Large intestine (tissue), 3 donors: ENCODE results near the gene PIK3CD. TPM values are rescaled to one million over a fixed set of nuclear protein-coding genes. Genes with fewer than 3 reads are reported as not detected.

Experiments
- DNase-seq, 2 donors: peaks; one replicate each; pipeline versions ENCODE4 v3.0.0 to v3.0.0-alpha.2; 2013
- H3K27ac ChIP-seq: one replicate; pipeline ENCODE4 v1.5.1; 2013; ENCODE audit warnings: low read length
- H3K27me3 ChIP-seq: 2 replicates; pipeline ENCODE4 v1.6.1; 2013; ENCODE audit warnings: low read length; ENCODE audit not compliant: control insufficient read depth, insufficient read depth
- H3K36me3 ChIP-seq: 2 replicates; pipeline ENCODE4 v1.6.1; 2013; ENCODE audit warnings: low read length; ENCODE audit not compliant: control insufficient read depth, insufficient read depth
- H3K4me1 ChIP-seq: one replicate; pipeline ENCODE4 v1.6.1; 2013; ENCODE audit warnings: low read length; ENCODE audit not compliant: control insufficient read depth, insufficient read depth
- H3K4me3 ChIP-seq: one replicate; pipeline ENCODE4 v1.5.1; 2013; ENCODE audit warnings: low read length
- H3K9me3 ChIP-seq: one replicate; pipeline ENCODE4 v1.6.1; 2013; ENCODE audit warnings: mild to moderate bottlenecking, low read depth, low read length, moderate library complexity; ENCODE audit not compliant: control insufficient read depth
- WGBS: methylation state at CpG from one replicate; pipeline ENCODE4 v1.1.5; 2013; ENCODE audit warnings: low lambda C conversion rate; ENCODE audit not compliant: insufficient coverage; 5-methylcytosine and 5-hydroxymethylcytosine counted together
- polyA plus RNA-seq: library from polyadenylated mRNA; unstranded; fragments of 120-200 nt; gene quantifications from one replicate; pipeline ENCODE4 v1.2.1, GENCODE V29; 2013

PIK3CD gene
- polyA plus RNA-seq, 1 donor, result 16.1 TPM

- H3K36me3 ChIP-seq, result peaks cover 32% of the 10 kb centered on the region
- H3K4me1 ChIP-seq, result peaks cover 18% of the 10 kb centered on the region
Measured at GRCh38 chr1:9718006-9718680, 66.6 kb downstream of the PIK3CD start.

GRCh38 chr1:9719978-9720722 is 68.6 kb downstream of the PIK3CD start:
- Histone ChIP-seq H3K4me3 (no peak overlapping the region), H3K4me1 (peaks cover 18% of the 10 kb centered on the region), H3K9me3 (peaks cover 32% of the 10 kb centered on the region), H3K27me3 (no peaks in the 10 kb centered on the region), H3K36me3 (peaks cover 50% of the 10 kb centered on the region), H3K27ac (no peak overlapping the region)
- no peak for DNase-seq
- WGBS, result no CpG with 5 or more reads among the region's 36 CpGs

More at GRCh38 chr1:9718006-9718680, 66.6 kb downstream of the PIK3CD start:
- Histone ChIP-seq H3K27me3 (no peaks in the 10 kb centered on the region), H3K27ac (peak overlapping the region; percentile 82), H3K4me3 (peak overlapping the region; percentile 71), H3K9me3 (peaks cover 26% of the 10 kb centered on the region)
- no peak for DNase-seq
- WGBS, result no CpG with 5 or more reads among the region's 10 CpGs

DNA sequence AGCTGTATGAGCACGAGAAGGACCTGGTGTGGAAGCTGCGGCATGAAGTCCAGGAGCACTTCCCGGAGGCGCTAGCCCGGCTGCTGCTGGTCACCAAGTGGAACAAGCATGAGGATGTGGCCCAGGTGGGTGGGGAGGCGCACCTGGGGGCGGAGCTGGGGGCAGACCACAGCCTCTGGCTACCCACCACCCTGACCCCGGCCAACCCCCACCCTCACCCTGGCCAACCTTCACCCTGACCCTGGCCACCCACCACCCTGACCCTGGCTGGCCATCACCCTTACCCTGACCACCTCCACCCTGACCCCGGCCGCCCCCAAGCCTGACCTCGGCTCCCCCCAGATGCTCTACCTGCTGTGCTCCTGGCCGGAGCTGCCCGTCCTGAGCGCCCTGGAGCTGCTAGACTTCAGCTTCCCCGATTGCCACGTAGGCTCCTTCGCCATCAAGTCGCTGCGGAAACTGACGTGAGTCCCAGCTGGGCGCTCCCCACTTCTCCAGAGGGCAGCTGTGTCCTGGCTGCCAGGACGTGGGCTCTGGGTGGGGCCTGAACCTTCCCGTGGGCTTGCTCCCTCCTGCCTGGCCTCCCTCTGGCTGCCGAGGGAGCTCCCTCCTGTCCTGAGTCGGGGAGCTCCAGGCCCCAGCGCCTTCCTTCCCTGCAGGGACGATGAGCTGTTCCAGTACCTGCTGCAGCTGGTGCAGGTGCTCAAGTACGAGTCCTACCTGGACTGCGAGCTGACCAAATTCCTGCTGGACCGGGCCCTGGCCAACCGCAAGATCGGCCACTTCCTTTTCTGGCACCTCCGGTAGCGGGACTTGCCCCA is 69.5 kb downstream of the PIK3CD start:
- peaks cover 18% of the 10 kb centered on the region for H3K4me1 ChIP-seq
- peaks cover 26% of the 10 kb centered on the region for H3K9me3 ChIP-seq
- no peak overlapping the region for H3K4me3 ChIP-seq
- H3K27me3 ChIP-seq, result no peaks in the 10 kb centered on the region
- peaks cover 50% of the 10 kb centered on the region for H3K36me3 ChIP-seq
- no peak for DNase-seq
- WGBS, result no CpG with 5 or more reads among the region's 34 CpGs
- no peak overlapping the region for H3K27ac ChIP-seq

GRCh38 chr1:9721606-9722377 is 70.3 kb downstream of the PIK3CD start:
- H3K27ac ChIP-seq, result no peak overlapping the region
- DNase-seq, result peak in 1 of 2 donors; percentile 29

GRCh38 chr1:9722378-9722749 is 70.8 kb downstream of the PIK3CD start:
- H3K4me3 ChIP-seq, result no peak overlapping the region
- no peak overlapping the region for H3K27ac ChIP-seq
- H3K36me3 ChIP-seq, result peaks cover 56% of the 10 kb centered on the region
- no CpG with 5 or more reads among the region's 10 CpGs for WGBS
- H3K9me3 ChIP-seq, result peaks cover 21% of the 10 kb centered on the region
- no peak for DNase-seq
- no peaks in the 10 kb centered on the region for H3K27me3 ChIP-seq
- H3K4me1 ChIP-seq, result peaks cover 8% of the 10 kb centered on the region

More at GRCh38 chr1:9721606-9722377, 70.3 kb downstream of the PIK3CD start:
- Histone ChIP-seq H3K4me1 (peaks cover 13% of the 10 kb centered on the region), H3K36me3 (peaks cover 50% of the 10 kb centered on the region), H3K9me3 (peaks cover 21% of the 10 kb centered on the region), H3K27me3 (no peaks in the 10 kb centered on the region), H3K4me3 (no peak overlapping the region)
- WGBS, result no CpG with 5 or more reads among the region's 29 CpGs

- DNase-seq, result no peak
- no peak overlapping the region for H3K27ac ChIP-seq
- H3K36me3 ChIP-seq, result peaks cover 63% of the 10 kb centered on the region
- no peak overlapping the region for H3K4me3 ChIP-seq
- no CpG with 5 or more reads among the region's 14 CpGs for WGBS
- peaks cover 3% of the 10 kb centered on the region for H3K4me1 ChIP-seq
- no peaks in the 10 kb centered on the region for H3K27me3 ChIP-seq
- H3K9me3 ChIP-seq, result peaks cover 21% of the 10 kb centered on the region
Measured at GRCh38 chr1:9723068-9723805, 71.7 kb downstream of the PIK3CD start.

GRCh38 chr1:9723926-9724325 is 72.4 kb downstream of the PIK3CD start:
- Histone ChIP-seq H3K27ac (no peak overlapping the region), H3K27me3 (no peaks in the 10 kb centered on the region), H3K4me3 (no peak overlapping the region), H3K36me3 (peaks cover 70% of the 10 kb centered on the region), H3K9me3 (peaks cover 21% of the 10 kb centered on the region), H3K4me1 (no peaks in the 10 kb centered on the region)
- WGBS, result no CpG with 5 or more reads among the region's 6 CpGs
- DNase-seq, result no peak

GRCh38 chr1:9724706-9725476 is 73.4 kb downstream of the PIK3CD start:
- H3K4me3 ChIP-seq, result no peak overlapping the region
- peaks cover 76% of the 10 kb centered on the region for H3K36me3 ChIP-seq
- H3K9me3 ChIP-seq, result peaks cover 21% of the 10 kb centered on the region
- WGBS, result no CpG with 5 or more reads among the region's 24 CpGs
- no peaks in the 10 kb centered on the region for H3K4me1 ChIP-seq
- DNase-seq, result no peak
- H3K27ac ChIP-seq, result no peak overlapping the region
- H3K27me3 ChIP-seq, result no peaks in the 10 kb centered on the region

DNA sequence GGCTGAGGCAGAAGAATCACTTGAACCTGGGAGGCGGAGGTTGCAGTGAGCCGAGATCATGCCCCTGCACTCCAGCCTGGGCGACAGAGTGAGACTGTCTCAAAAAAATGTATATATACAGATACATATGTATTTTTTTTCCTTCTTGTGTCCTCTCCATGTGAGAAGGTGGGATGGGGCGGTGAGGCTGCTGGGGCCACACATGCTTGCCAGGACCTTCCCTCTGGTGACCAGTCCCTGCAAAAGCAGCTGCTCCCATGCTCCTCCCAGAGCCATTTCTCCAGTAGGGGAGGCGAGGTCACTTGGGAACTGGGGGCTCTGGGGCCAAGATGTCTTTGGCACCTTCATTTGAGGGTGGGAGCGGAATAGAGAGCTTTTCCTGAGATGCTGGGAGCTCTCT is 74.9 kb downstream of the PIK3CD start:
- H3K4me1 ChIP-seq, result no peaks in the 10 kb centered on the region
- H3K36me3 ChIP-seq, result peaks cover 79% of the 10 kb centered on the region
- no CpG with 5 or more reads among the region's 6 CpGs for WGBS

More for the DNA sequence above, 74.9 kb downstream of the PIK3CD start:
- Histone ChIP-seq H3K27me3 (no peaks in the 10 kb centered on the region), H3K4me3 (no peak overlapping the region), H3K9me3 (peaks cover 21% of the 10 kb centered on the region), H3K27ac (no peak overlapping the region)
- no peak for DNase-seq
